GM23338 (cell line): Measurements from ENCODE around the gene STRN. TPM values are rescaled to one million over a fixed set of nuclear protein-coding genes. Genes with fewer than 3 reads are reported as not detected.

Source experiments
- ATAC-seq: fragments of 200-7000 bp; cut with Tn5 transposase; 3 replicates; pipeline ENCODE4 v1.9.1; 2020
- DNase-seq: peaks from one replicate; pipeline ENCODE4 v3.0.0-alpha.2; 2015; ENCODE audit warnings: low spot score
- H2AFZ ChIP-seq: fragments of 200-600 bp; sonication (generic); 2 replicates; pipeline ENCODE4 v1.8.0; 2016; ENCODE audit warnings: antibody characterized with exemption, mild to moderate bottlenecking, moderate library complexity
- H3F3A ChIP-seq: fragments of 200-600 bp; sonication (generic); replicated peaks from 2 replicates; pipeline ENCODE4 v1.8.0; 2017; ENCODE audit warnings: antibody characterized with exemption, mixed run types, low read depth
- H3K27ac ChIP-seq: fragments of 200-600 bp; sonication (generic); 2 replicates; pipeline ENCODE4 v1.6.1; 2016; ENCODE audit warnings: low read depth
- H3K27me3 ChIP-seq: fragments of 200-600 bp; sonication (generic); 2 replicates; pipeline ENCODE4 v1.8.0; 2016; ENCODE audit warnings: mild to moderate bottlenecking, mixed run types, moderate library complexity; ENCODE audit not compliant: insufficient read depth
- H3K36me3 ChIP-seq: fragments of 200-600 bp; sonication (generic); 2 replicates; pipeline ENCODE4 v1.8.0; 2016; ENCODE audit warnings: mild to moderate bottlenecking; ENCODE audit not compliant: insufficient read depth
- H3K4me1 ChIP-seq: fragments of 200-600 bp; sonication (generic); 2 replicates; pipeline ENCODE4 v1.8.0; 2016; ENCODE audit warnings: mild to moderate bottlenecking, moderate library complexity; ENCODE audit not compliant: insufficient read depth
- H3K4me2 ChIP-seq: fragments of 200-600 bp; sonication (generic); 2 replicates; pipeline ENCODE4 v1.7.1; 2017; ENCODE audit warnings: mixed run types
- H3K4me3 ChIP-seq: fragments of 200-600 bp; sonication (generic); 2 replicates; pipeline ENCODE4 v1.6.1; 2016; ENCODE audit warnings: mixed run types
- H3K79me2 ChIP-seq: fragments of 200-600 bp; sonication (generic); replicated peaks from 2 replicates; pipeline ENCODE4 v1.8.0; 2017; ENCODE audit warnings: mild to moderate bottlenecking; ENCODE audit not compliant: insufficient read depth
- H3K9me2 ChIP-seq: fragments of 200-600 bp; sonication (generic); 2 replicates; pipeline ENCODE4 v1.8.0; 2017; ENCODE audit not compliant: insufficient read depth
- H4K20me1 ChIP-seq: fragments of 200-600 bp; sonication (generic); replicated peaks from 2 replicates; pipeline ENCODE4 v1.8.0; 2017; ENCODE audit warnings: mild to moderate bottlenecking; ENCODE audit not compliant: insufficient read depth
- H3K27ac Mint-ChIP-seq: 2 replicates; pipeline ENCODE4 v1.8.0; 2020; ENCODE audit warnings: inconsistent platforms, mild to moderate bottlenecking, moderate library complexity, mixed read lengths
- H3K27me3 Mint-ChIP-seq: 3 replicates; pipeline ENCODE4 v1.8.0; 2022; ENCODE audit warnings: low read depth, mild to moderate bottlenecking, moderate library complexity, mixed read lengths, inconsistent platforms; ENCODE audit not compliant: insufficient read depth, poor library complexity
- H3K36me3 Mint-ChIP-seq: 3 replicates; pipeline ENCODE4 v1.8.0; 2021; ENCODE audit warnings: low read depth, mild to moderate bottlenecking, inconsistent platforms, moderate library complexity, mixed read lengths
- H3K4me1 Mint-ChIP-seq: 3 replicates; pipeline ENCODE4 v1.8.0; 2020; ENCODE audit warnings: mild to moderate bottlenecking, inconsistent platforms, mixed read lengths
- H3K4me3 Mint-ChIP-seq: 3 replicates; pipeline ENCODE4 v1.8.0; 2021; ENCODE audit warnings: moderate library complexity, mild to moderate bottlenecking, inconsistent platforms, mixed read lengths
- H3K9me3 Mint-ChIP-seq: 3 replicates; pipeline ENCODE4 v1.8.0; 2020; ENCODE audit warnings: moderate library complexity, mild to moderate bottlenecking, inconsistent platforms, mixed read lengths
- CREB1 ChIP-seq: fragments of 250-450 bp; sonication (Bioruptor Pico); IDR thresholded peaks from 2 replicates; pipeline ENCODE4 v1.5.0; 2020; ENCODE audit warnings: low read depth, mild to moderate bottlenecking, moderate library complexity
- EZH2 ChIP-seq: fragments of 200-600 bp; sonication (generic); IDR thresholded peaks from one replicate; pipeline ENCODE4 v1.8.0; 2017; ENCODE audit warnings: antibody characterized with exemption, mild to moderate bottlenecking, low read depth; ENCODE audit not compliant: unreplicated experiment
- JUNB ChIP-seq: IDR thresholded peaks from one replicate; pipeline ENCODE4 v1.6.1; 2016; ENCODE audit warnings: antibody characterized with exemption; ENCODE audit not compliant: unreplicated experiment
- NANOG ChIP-seq: IDR thresholded peaks from 2 replicates; pipeline ENCODE4 v1.6.1; 2016; ENCODE audit warnings: antibody characterized with exemption, borderline replicate concordance
- POLR2AphosphoS5 ChIP-seq: IDR thresholded peaks from 2 replicates; pipeline ENCODE4 v1.6.1; 2016; ENCODE audit warnings: antibody characterized with exemption, low read depth
- ZNF114 ChIP-seq: fragments of 250-450 bp; sonication (Bioruptor Pico); IDR thresholded peaks from 2 replicates; pipeline ENCODE4 v1.5.0; 2020; ENCODE audit warnings: mild to moderate bottlenecking, moderate library complexity
- polyA plus RNA-seq: library from polyadenylated mRNA; unstranded; fragments of >200 nt; fragmentation: Nextera tagmentation; extraction: Ambion mirVana; gene quantifications from 2 replicates; pipeline ENCODE4 v1.2.1, GENCODE V29; 2016
- total RNA-seq: library from RNA; depleted of rRNA; stranded (reverse); fragments of >200 nt; shearing (Covaris generic); gene quantifications from 2 replicates; pipeline ENCODE4 v1.2.3, GENCODE V29; 2014
- TF ChIP-seq, protein P1 (sequence below), 2 experiments: fragments of 200-600 bp in 1 of 2; sonication (generic) in 1 of 2; conservative IDR thresholded peaks; 2 replicates each; pipeline versions ENCODE4 v1.5.1 to v1.6.1; 2016 to 2017; ENCODE audit warnings: antibody characterized with exemption in 2 of 2, low read depth in 2 of 2, mild to moderate bottlenecking in 2 of 2, moderate library complexity in 1 of 2
- TF ChIP-seq, protein P2 (sequence below): IDR thresholded peaks from one replicate; pipeline ENCODE4 v1.6.1; 2018; ENCODE audit warnings: antibody characterized with exemption; ENCODE audit not compliant: unreplicated experiment
- TF ChIP-seq, protein P3 (sequence below): IDR thresholded peaks from 2 replicates; pipeline ENCODE4 v1.6.1; 2016; ENCODE audit warnings: antibody characterized with exemption
- TF ChIP-seq, protein P4 (sequence below): fragments of 250-450 bp; sonication (Bioruptor Pico); IDR thresholded peaks from 2 replicates; pipeline ENCODE4 v1.5.0; 2020; ENCODE audit warnings: mild to moderate bottlenecking, moderate library complexity

The STRN gene
- total and polyA plus RNA-seq, 2 experiments from 2014 or later: 16.1 to 34.5 TPM

DNA sequence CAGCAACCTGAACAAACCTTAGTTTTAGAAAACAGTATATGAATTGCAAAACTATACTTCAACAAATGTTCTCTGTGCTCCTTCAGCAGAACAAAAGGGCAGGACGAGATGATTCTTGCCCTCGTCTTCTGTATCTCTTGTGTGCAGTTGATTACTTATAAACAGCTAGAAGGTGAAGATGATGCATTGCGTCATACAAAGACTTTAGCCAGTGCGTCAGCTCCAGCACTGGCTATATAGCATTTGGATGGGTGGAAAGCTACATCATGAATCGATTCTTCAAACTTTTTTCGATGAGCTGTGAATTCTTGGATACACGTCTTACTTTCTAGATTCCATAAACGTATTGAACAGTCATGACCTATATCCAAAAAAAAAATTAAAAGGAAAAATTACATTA, 117.1 kb downstream of the STRN start (continued):
- TF ChIP-seq, protein P1, sequence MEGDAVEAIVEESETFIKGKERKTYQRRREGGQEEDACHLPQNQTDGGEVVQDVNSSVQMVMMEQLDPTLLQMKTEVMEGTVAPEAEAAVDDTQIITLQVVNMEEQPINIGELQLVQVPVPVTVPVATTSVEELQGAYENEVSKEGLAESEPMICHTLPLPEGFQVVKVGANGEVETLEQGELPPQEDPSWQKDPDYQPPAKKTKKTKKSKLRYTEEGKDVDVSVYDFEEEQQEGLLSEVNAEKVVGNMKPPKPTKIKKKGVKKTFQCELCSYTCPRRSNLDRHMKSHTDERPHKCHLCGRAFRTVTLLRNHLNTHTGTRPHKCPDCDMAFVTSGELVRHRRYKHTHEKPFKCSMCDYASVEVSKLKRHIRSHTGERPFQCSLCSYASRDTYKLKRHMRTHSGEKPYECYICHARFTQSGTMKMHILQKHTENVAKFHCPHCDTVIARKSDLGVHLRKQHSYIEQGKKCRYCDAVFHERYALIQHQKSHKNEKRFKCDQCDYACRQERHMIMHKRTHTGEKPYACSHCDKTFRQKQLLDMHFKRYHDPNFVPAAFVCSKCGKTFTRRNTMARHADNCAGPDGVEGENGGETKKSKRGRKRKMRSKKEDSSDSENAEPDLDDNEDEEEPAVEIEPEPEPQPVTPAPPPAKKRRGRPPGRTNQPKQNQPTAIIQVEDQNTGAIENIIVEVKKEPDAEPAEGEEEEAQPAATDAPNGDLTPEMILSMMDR (conservative IDR thresholded peaks at IDR 0.05; ENCODE audit: low read depth in 2 of 2): no peak

DNA sequence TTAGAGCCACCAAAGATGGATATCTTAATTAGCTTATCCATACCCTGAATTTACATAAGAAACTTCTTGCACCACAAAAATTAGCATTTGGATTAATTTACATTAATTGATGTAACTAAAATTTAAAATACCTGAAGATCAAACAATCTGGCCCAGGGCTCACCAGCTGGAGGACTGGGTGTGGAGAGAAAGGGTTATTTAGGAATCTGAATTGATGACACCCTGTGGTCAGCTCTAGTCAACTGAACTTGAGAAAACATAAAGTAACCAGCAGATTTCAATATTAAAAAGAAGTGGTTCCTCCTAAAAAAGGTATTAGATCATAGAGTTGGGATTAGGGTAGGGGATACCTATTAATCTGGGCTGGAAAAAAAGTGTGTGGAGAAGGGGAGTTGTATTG, 122.5 kb downstream of the STRN start:
- Histone ChIP-seq H3K79me2 (no peaks in the 10 kb centered on the region), H3K27me3 (no peaks in the 10 kb centered on the region), H3K36me3 (no peaks in the 10 kb centered on the region; the same call in 1 of the 2 replicates), H3K9me2 (no peaks in the 10 kb centered on the region), H3K27ac (peak overlapping the region; percentile 28), H4K20me1 (no peaks in the 10 kb centered on the region), H3K4me2 (peak overlapping the region; percentile 2), H2AFZ (no peak overlapping the region), H3F3A (no peaks in the 10 kb centered on the region), H3K4me1 (peaks cover 13% of the 10 kb centered on the region), H3K4me3 (no peak overlapping the region)
- Mint-ChIP-seq H3K9me3 (no peaks in the 10 kb centered on the region), H3K27ac (peak overlapping the region; percentile 42), H3K4me3 (0 out of 3 replicates have a peak overlapping the region, but pooled peaks have one; percentile 1), H3K4me1 (peaks cover 40% of the 10 kb centered on the region), H3K36me3 (no peaks in the 10 kb centered on the region; the same call in 2 of the 3 replicates), H3K27me3 (no peaks in the 10 kb centered on the region)
- no peak for DNase-seq
- peak; percentile 46 for ATAC-seq
- TF ChIP-seq ZNF114: no peak
- TF ChIP-seq POLR2AphosphoS5: no peak
- TF ChIP-seq, protein P2, sequence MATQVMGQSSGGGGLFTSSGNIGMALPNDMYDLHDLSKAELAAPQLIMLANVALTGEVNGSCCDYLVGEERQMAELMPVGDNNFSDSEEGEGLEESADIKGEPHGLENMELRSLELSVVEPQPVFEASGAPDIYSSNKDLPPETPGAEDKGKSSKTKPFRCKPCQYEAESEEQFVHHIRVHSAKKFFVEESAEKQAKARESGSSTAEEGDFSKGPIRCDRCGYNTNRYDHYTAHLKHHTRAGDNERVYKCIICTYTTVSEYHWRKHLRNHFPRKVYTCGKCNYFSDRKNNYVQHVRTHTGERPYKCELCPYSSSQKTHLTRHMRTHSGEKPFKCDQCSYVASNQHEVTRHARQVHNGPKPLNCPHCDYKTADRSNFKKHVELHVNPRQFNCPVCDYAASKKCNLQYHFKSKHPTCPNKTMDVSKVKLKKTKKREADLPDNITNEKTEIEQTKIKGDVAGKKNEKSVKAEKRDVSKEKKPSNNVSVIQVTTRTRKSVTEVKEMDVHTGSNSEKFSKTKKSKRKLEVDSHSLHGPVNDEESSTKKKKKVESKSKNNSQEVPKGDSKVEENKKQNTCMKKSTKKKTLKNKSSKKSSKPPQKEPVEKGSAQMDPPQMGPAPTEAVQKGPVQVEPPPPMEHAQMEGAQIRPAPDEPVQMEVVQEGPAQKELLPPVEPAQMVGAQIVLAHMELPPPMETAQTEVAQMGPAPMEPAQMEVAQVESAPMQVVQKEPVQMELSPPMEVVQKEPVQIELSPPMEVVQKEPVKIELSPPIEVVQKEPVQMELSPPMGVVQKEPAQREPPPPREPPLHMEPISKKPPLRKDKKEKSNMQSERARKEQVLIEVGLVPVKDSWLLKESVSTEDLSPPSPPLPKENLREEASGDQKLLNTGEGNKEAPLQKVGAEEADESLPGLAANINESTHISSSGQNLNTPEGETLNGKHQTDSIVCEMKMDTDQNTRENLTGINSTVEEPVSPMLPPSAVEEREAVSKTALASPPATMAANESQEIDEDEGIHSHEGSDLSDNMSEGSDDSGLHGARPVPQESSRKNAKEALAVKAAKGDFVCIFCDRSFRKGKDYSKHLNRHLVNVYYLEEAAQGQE: no peak
- TF ChIP-seq, protein P3, sequence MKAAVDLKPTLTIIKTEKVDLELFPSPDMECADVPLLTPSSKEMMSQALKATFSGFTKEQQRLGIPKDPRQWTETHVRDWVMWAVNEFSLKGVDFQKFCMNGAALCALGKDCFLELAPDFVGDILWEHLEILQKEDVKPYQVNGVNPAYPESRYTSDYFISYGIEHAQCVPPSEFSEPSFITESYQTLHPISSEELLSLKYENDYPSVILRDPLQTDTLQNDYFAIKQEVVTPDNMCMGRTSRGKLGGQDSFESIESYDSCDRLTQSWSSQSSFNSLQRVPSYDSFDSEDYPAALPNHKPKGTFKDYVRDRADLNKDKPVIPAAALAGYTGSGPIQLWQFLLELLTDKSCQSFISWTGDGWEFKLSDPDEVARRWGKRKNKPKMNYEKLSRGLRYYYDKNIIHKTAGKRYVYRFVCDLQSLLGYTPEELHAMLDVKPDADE: no peak
- TF ChIP-seq, protein P4, sequence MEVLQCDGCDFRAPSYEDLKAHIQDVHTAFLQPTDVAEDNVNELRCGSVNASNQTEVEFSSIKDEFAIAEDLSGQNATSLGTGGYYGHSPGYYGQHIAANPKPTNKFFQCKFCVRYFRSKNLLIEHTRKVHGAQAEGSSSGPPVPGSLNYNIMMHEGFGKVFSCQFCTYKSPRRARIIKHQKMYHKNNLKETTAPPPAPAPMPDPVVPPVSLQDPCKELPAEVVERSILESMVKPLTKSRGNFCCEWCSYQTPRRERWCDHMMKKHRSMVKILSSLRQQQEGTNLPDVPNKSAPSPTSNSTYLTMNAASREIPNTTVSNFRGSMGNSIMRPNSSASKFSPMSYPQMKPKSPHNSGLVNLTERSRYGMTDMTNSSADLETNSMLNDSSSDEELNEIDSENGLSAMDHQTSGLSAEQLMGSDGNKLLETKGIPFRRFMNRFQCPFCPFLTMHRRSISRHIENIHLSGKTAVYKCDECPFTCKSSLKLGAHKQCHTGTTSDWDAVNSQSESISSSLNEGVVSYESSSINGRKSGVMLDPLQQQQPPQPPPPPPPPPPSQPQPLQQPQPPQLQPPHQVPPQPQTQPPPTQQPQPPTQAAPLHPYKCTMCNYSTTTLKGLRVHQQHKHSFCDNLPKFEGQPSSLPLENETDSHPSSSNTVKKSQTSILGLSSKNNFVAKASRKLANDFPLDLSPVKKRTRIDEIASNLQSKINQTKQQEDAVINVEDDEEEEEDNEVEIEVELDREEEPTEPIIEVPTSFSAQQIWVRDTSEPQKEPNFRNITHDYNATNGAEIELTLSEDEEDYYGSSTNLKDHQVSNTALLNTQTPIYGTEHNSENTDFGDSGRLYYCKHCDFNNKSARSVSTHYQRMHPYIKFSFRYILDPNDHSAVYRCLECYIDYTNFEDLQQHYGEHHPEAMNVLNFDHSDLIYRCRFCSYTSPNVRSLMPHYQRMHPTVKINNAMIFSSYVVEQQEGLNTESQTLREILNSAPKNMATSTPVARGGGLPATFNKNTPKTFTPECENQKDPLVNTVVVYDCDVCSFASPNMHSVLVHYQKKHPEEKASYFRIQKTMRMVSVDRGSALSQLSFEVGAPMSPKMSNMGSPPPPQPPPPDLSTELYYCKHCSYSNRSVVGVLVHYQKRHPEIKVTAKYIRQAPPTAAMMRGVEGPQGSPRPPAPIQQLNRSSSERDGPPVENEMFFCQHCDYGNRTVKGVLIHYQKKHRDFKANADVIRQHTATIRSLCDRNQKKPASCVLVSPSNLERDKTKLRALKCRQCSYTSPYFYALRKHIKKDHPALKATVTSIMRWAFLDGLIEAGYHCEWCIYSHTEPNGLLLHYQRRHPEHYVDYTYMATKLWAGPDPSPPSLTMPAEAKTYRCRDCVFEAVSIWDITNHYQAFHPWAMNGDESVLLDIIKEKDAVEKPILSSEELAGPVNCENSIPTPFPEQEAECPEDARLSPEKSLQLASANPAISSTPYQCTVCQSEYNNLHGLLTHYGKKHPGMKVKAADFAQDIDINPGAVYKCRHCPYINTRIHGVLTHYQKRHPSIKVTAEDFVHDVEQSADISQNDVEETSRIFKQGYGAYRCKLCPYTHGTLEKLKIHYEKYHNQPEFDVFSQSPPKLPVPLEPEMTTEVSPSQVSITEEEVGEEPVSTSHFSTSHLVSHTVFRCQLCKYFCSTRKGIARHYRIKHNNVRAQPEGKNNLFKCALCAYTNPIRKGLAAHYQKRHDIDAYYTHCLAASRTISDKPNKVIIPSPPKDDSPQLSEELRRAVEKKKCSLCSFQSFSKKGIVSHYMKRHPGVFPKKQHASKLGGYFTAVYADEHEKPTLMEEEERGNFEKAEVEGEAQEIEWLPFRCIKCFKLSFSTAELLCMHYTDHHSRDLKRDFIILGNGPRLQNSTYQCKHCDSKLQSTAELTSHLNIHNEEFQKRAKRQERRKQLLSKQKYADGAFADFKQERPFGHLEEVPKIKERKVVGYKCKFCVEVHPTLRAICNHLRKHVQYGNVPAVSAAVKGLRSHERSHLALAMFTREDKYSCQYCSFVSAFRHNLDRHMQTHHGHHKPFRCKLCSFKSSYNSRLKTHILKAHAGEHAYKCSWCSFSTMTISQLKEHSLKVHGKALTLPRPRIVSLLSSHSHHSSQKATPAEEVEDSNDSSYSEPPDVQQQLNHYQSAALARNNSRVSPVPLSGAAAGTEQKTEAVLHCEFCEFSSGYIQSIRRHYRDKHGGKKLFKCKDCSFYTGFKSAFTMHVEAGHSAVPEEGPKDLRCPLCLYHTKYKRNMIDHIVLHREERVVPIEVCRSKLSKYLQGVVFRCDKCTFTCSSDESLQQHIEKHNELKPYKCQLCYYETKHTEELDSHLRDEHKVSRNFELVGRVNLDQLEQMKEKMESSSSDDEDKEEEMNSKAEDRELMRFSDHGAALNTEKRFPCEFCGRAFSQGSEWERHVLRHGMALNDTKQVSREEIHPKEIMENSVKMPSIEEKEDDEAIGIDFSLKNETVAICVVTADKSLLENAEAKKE: no peak
- no peak for TF ChIP-seq CREB1
- TF ChIP-seq, protein P1 (conservative IDR thresholded peaks at IDR 0.05; ENCODE audit: low read depth in 2 of 2): no peak
- no peak for TF ChIP-seq JUNB
- no peak for TF ChIP-seq EZH2
- TF ChIP-seq NANOG: no peak
